Adrenal gland (tissue), 12 donors: ENCODE measurements around the gene SYPL2. TPM values are rescaled to one million over a fixed set of nuclear protein-coding genes. Genes with fewer than 3 reads are reported as not detected.

Experiments used
- DNase-seq, 7 donors: peaks; one replicate each; pipeline ENCODE4 v3.0.0-alpha.2; 2019 to 2020
- H3K27ac ChIP-seq, 5 donors: fragments of 200-600 bp; sonication (generic) in 4 of 5; 1 replicate in 3 of 5; 2 replicates in 2 of 5; pipeline versions ENCODE4 v1.5.1 to v1.8.0; 2016 to 2020; ENCODE audit warnings: mild to moderate bottlenecking in 1 of 5
- H3K27me3 ChIP-seq: fragments of 200-600 bp; 2 replicates; pipeline ENCODE4 v1.8.0; 2021
- H3K36me3 ChIP-seq, 2 donors: fragments of 200-600 bp; replicated peaks in 1 of 2; 1 replicate in 1 of 2; 2 replicates in 1 of 2; pipeline versions ENCODE4 v1.5.1 to v1.8.0; 2018 to 2022
- H3K4me1 ChIP-seq, 2 donors: fragments of 200-600 bp; replicated peaks in 1 of 2; 1 replicate in 1 of 2; 2 replicates in 1 of 2; pipeline versions ENCODE4 v1.5.1 to v1.8.0; 2018 to 2021
- H3K4me3 ChIP-seq, 4 donors: fragments of 200-600 bp; sonication (generic) in 3 of 4; one replicate each; pipeline ENCODE4 v1.5.1; 2016 to 2018
- H3K9me3 ChIP-seq, 3 donors: fragments of 200-600 bp; sonication (generic) in 1 of 3; replicated peaks in 1 of 3; 1 replicate in 2 of 3; 2 replicates in 1 of 3; pipeline versions ENCODE4 v1.5.1 to v1.8.0; 2016 to 2021
- CTCF ChIP-seq, 6 experiments: fragments of 450-650 bp in 4 of 6; fragments of 200-600 bp in 2 of 6; sonication (generic) in 1 of 6; IDR thresholded peaks; 1 replicate in 5 of 6; 2 replicates in 1 of 6; pipeline versions ENCODE4 v1.5.1 to v1.8.0; 2016 to 2021; ENCODE audit warnings: antibody characterized with exemption in 6 of 6, mild to moderate bottlenecking in 2 of 6, moderate library complexity in 1 of 6
- POLR2A ChIP-seq, 2 donors: fragments of 450-650 bp; IDR thresholded peaks; one replicate each; pipeline ENCODE4 v1.6.1; 2017; ENCODE audit warnings: antibody characterized with exemption in 2 of 2, mild to moderate bottlenecking in 2 of 2, moderate library complexity in 1 of 2
- WGBS, 4 donors: extraction: QIAGEN DNeasy Blood & Tissue Kit in 2 of 4; methylation state at CpG; one replicate each; pipeline versions ENCODE4 v1.1.5 to v1.1.7; 2013 to 2017; 5-methylcytosine and 5-hydroxymethylcytosine counted together
- intact Hi-C, 2 donors: fragments of 100-400 bp; cut with DNase I; formaldehyde crosslinking; loops; one replicate each; pipeline versions ENCODE4 v1.14.1 to v1.15.0; 2022 to 2023
- polyA plus RNA-seq, 3 donors: library from polyadenylated mRNA; stranded (reverse); fragments of 200-250 nt in 2 of 3; fragments of 350-450 nt in 1 of 3; fragmentation: Illumina TruSeq in 1 of 3; extraction: RNeasy Lipid Tissue Mini Kit (QIAGEN cat#74804) in 1 of 3; gene quantifications; one replicate each; pipeline ENCODE4 v1.2.3, GENCODE V29; 2013 to 2014
- total RNA-seq, 9 donors: library from RNA; depleted of rRNA in 4 of 9; stranded (reverse); fragments of >200 nt in 4 of 9; fragments of 120-200 nt in 1 of 9; fragmentation: NEBNext Ultra II Directional in 1 of 9; extraction: Animal tissue kit (Norgen Biotek cat#: 25700) in 1 of 9; gene quantifications; one replicate each; pipeline versions ENCODE4 v1.1.0 to v1.2.4, GENCODE V29; 2013 to 2023
- donor health status: healthy with polysubstance abuse.
- donor health status: Bipolar disorder and iron deficiency.
- donor health status: DM: yes; HTN: yes; CAD: no.
- donor health status: DM: no; HTN: no; CAD: no.
- donor health status: DM: no; HTN: no; CAD: no.
- donor health status: DM: yes; HTN: yes; CAD: no.

SYPL2 gene
- total and polyA plus RNA-seq, 12 donors: 5.8 to 23.6 (median 11.6) TPM

GRCh38 chr1:109491372-109491771 is 25.0 kb downstream of the SYPL2 start:
- 41 to 71% (median 52%) methylated on average over 4 to 8 of the region's 8 CpGs for WGBS, 4 donors
- Histone ChIP-seq H3K36me3 (peaks cover 0 to 13% of the 10 kb centered on the region in 2 donors), H3K27ac (peak overlapping the region in 4 of 5 donors; percentile 17 to 88 (median 50)), H3K9me3 (no peaks in the 10 kb centered on the region), H3K27me3 (no peaks in the 10 kb centered on the region), H3K4me1 (peaks cover 18 to 45% of the 10 kb centered on the region in 2 donors), H3K4me3 (no peak overlapping the region)
- intact Hi-C loops: no loop called here
- DNase-seq: peak in 5 of 7 donors; percentile 41 to 54 (median 53)
- TF ChIP-seq POLR2A (IDR thresholded peaks at IDR 0.05) (no peak), CTCF (IDR thresholded peaks at IDR 0.05) (no peak)

- no peak for DNase-seq
- TF ChIP-seq POLR2A (IDR thresholded peaks at IDR 0.05) (no peak), CTCF (IDR thresholded peaks at IDR 0.05) (no peak)
- Histone ChIP-seq H3K27ac (no peak overlapping the region), H3K9me3 (no peaks in the 10 kb centered on the region), H3K27me3 (no peaks in the 10 kb centered on the region), H3K36me3 (peaks cover 0 to 23% of the 10 kb centered on the region in 2 donors), H3K4me1 (peaks cover 18 to 45% of the 10 kb centered on the region in 2 donors), H3K4me3 (no peak overlapping the region)
- WGBS, 4 donors: 72 to 95% (median 78%) methylated on average over 4 of the region's 4 CpGs
- intact Hi-C loops: loop anchor here in 1 of 2 donors (1.0 kb wide), 1 partner anchor 40 kb away; no protein-coding TSS in a partner anchor
Measured at GRCh38 chr1:109492779-109493178, 26.4 kb downstream of the SYPL2 start.

DNA sequence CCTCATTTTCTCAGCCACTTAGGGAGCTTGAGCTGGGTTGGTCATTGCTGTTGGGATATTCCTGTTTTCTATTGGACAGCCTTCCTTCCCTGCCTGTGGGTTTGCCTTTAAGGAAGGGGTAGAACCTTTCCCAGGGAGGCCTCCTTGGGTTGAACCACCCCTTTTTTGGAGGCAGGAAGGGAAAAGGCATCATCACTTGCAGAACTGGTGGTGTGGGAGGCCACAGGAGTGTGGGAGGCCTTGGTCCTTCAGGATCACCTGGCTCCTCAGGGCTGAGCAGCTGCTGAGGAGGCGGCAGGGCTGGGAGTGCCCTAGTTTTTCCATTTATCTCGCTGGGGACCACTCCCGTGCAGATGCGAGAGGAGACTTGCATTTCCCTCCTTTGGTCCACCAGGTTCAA is 26.9 kb downstream of the SYPL2 start:
- 67 to 74% (median 73%) methylated on average over 4 of the region's 4 CpGs; no CpG with 5 or more reads in 1 of the 4 donors for WGBS, 4 donors
- no peak for DNase-seq
- H3K27me3 ChIP-seq: no peaks in the 10 kb centered on the region
- no peak overlapping the region for H3K4me3 ChIP-seq
- intact Hi-C loops: loop anchor here in 1 of 2 donors (1.0 kb wide), 1 partner anchor 39 kb away; no protein-coding TSS in a partner anchor
- H3K4me1 ChIP-seq: peaks cover 18 to 41% of the 10 kb centered on the region in 2 donors
- peak overlapping the region in 2 of 5 donors; percentile 65 to 82 for H3K27ac ChIP-seq
- H3K9me3 ChIP-seq: no peaks in the 10 kb centered on the region
- H3K36me3 ChIP-seq: peaks cover 0 to 26% of the 10 kb centered on the region in 2 donors
- TF ChIP-seq POLR2A (IDR thresholded peaks at IDR 0.05) (no peak), CTCF (IDR thresholded peaks at IDR 0.05) (no peak)

- intact Hi-C loops: loop anchor here in 1 of 2 donors (1.0 kb wide), 1 partner anchor 38 kb away; no protein-coding TSS in a partner anchor
- WGBS, 4 donors: 0 to 1% (median 0%) methylated on average over 10 to 44 of the region's 44 CpGs
Measured at GRCh38 chr1:109493805-109494539, 27.6 kb downstream of the SYPL2 start, which contains the start of gene CYB561D1. Gene CYB561D1 (plus strand): TSS chr1:109494094. CDS start chr1:109494140, 46 bp downstream.

More at GRCh38 chr1:109493805-109494539, 27.6 kb downstream of the SYPL2 start, which contains the start of gene CYB561D1:
- TF ChIP-seq POLR2A (IDR thresholded peaks at IDR 0.05) (peak in 1 of 2 donors; percentile 54), CTCF (IDR thresholded peaks at IDR 0.05) (peak; percentile 70 to 94 (median 90))
- peak within 1 kb of the TSS in 3 of 5 donors; percentile 26 to 82 (median 65) for H3K27ac ChIP-seq
- peak within 1 kb of the TSS; percentile 48 to 98 (median 89) for H3K4me3 ChIP-seq
- H3K27me3 ChIP-seq: no peaks in the 10 kb centered on the region
- H3K4me1 ChIP-seq: peaks cover 18 to 40% of the 10 kb centered on the region in 2 donors
- no peaks in the 10 kb centered on the region for H3K9me3 ChIP-seq
- DNase-seq: peak; percentile 83 to 90 (median 86)
- peaks cover 0 to 26% of the 10 kb centered on the region in 2 donors for H3K36me3 ChIP-seq
